ENCODE measurements around the gene NME5. TPM values are rescaled to one million over a fixed set of nuclear protein-coding genes. Genes with fewer than 3 reads are reported as not detected.

Gene NME5
- total and polyA plus RNA-seq, 9 of the 15 experiments (the other 6 are each of a cell fraction or from before 2014, with no cell fraction given), result not detected

GRCh38 chr5:138169124-138169523 is 29.9 kb upstream of the NME5 start:
- Histone ChIP-seq H3K27me3 (ENCODE audit: control insufficient read depth in 2 of 2, insufficient read depth in 2 of 2, low read length in 2 of 2) (no peaks in the 10 kb centered on the region), H3K27ac (ENCODE audit: extremely low read depth, low read depth, low read length) (no peak overlapping the region), H3K4me3 (no peak overlapping the region), H3K36me3 (ENCODE audit: control insufficient read depth, insufficient read depth, low read length) (peaks cover 96% of the 10 kb centered on the region), H3K4me2 (ENCODE audit: insufficient read depth, low read length) (no peak overlapping the region), H3K79me2 (ENCODE audit: control insufficient read depth, insufficient read depth, low read length) (peaks cover 4% of the 10 kb centered on the region; the same call in 2 of the 3 replicates), H4K20me1 (replicated peaks; ENCODE audit: control insufficient read depth, insufficient read depth, low read length) (no peaks in the 10 kb centered on the region), H3K9me1 (ENCODE audit: control insufficient read depth, insufficient read depth, low read length) (no peaks in the 10 kb centered on the region), H3K4me1 (replicated peaks in 1 of 2; ENCODE audit: control insufficient read depth in 2 of 2, insufficient read depth in 2 of 2, low read length in 2 of 2) (no peaks in the 10 kb centered on the region), H3K9ac (ENCODE audit: insufficient read depth in 1 of 2, low read depth in 2 of 2, low read length in 2 of 2) (no peak overlapping the region), H3K9me3 (replicated peaks; ENCODE audit: control insufficient read depth, insufficient read depth, low read depth, low read length) (no peaks in the 10 kb centered on the region), H2AFZ (ENCODE audit: low read depth, low read length) (no peak overlapping the region)
- POLR2A ChIA-PET, result interaction anchor here (1.1 to 4.4 kb wide), 3 partner anchors 9 to 169 kb away, joined by 4 to 34 read pairs (median 8); partner anchors contain the start of genes BRD8, FAM53C and KIF20A
- CTCF ChIA-PET (ENCODE audit: low intra/inter-chr PET ratio), result no interaction called here
- no peak for TF ChIP-seq GABPB2 (CRISPR knock-in tag; conservative IDR thresholded peaks at IDR 0.05)
- TF ChIP-seq HMBOX1 (IDR thresholded peaks at IDR 0.05), result no peak
- no peak for TF ChIP-seq CHCHD3 (CRISPR knock-in tag; IDR thresholded peaks at IDR 0.05)
- TF ChIP-seq KDM4B (IDR thresholded peaks at IDR 0.05; ENCODE audit: borderline replicate concordance in 2 of 2, low read depth in 1 of 2), result no peak
- no peak for TF ChIP-seq TSHZ1 (CRISPR knock-in tag; IDR thresholded peaks at IDR 0.05)
- no peak for TF ChIP-seq ZNF699 (CRISPR knock-in tag; IDR thresholded peaks at IDR 0.05; ENCODE audit: insufficient replicate concordance)
- no peak for TF ChIP-seq MYNN (IDR thresholded peaks at IDR 0.05)
- TF ChIP-seq MYNN (CRISPR knock-in tag; IDR thresholded peaks at IDR 0.05), result no peak
- BruUV-seq (replicated peaks), result no TSS peak
- no peak for ATAC-seq
- FAIRE-seq, result no peak
- in situ Hi-C loops (cut with MboI) (no loop called here), intact Hi-C loops (cut with micrococcal nuclease) (no loop called here)
- DNase-seq (ENCODE audit: extremely low read depth in 1 of 4, low spot score in 3 of 4), result no peak
- WGBS (ENCODE audit: insufficient coverage, low coverage, missing lambda C conversion rate), result 75% methylated on average over 5 of the region's 5 CpGs
